H9 (cell line): Measurements from ENCODE around the gene DUS1L. TPM values are rescaled to one million over a fixed set of nuclear protein-coding genes. Genes with fewer than 3 reads are reported as not detected.

Experiments used
- DNase-seq: peaks from one replicate; pipeline ENCODE4 v3.0.0-alpha.2; 2017
- H2AFZ ChIP-seq: one replicate; pipeline ENCODE4 v1.6.1; 2013; ENCODE audit warnings: mild to moderate bottlenecking, low read length, control low read depth, moderate library complexity
- H2AK5ac ChIP-seq: 2 replicates; pipeline ENCODE4 v1.6.1; 2013; ENCODE audit warnings: low read length, control low read depth, mixed read lengths; ENCODE audit not compliant: insufficient read length
- H2BK120ac ChIP-seq: one replicate; pipeline ENCODE4 v1.6.1; 2013; ENCODE audit warnings: low read depth, mild to moderate bottlenecking, low read length, control low read depth, inconsistent platforms; ENCODE audit not compliant: poor library complexity, severe bottlenecking
- H2BK12ac ChIP-seq: 2 replicates; pipeline ENCODE4 v1.6.1; 2013; ENCODE audit warnings: low read length, control low read depth, mixed read lengths, low read depth; ENCODE audit not compliant: insufficient read length
- H2BK15ac ChIP-seq: 2 replicates; pipeline ENCODE4 v1.6.1; 2013; ENCODE audit warnings: low read depth, low read length, control low read depth
- H2BK20ac ChIP-seq: one replicate; pipeline ENCODE4 v1.6.1; 2013; ENCODE audit warnings: low read depth, mild to moderate bottlenecking, low read length, control low read depth, inconsistent platforms; ENCODE audit not compliant: poor library complexity, severe bottlenecking
- H2BK5ac ChIP-seq: 2 replicates; pipeline ENCODE4 v1.6.1; 2013; ENCODE audit warnings: low read length, control low read depth, mixed read lengths; ENCODE audit not compliant: insufficient read length
- H3K14ac ChIP-seq: 2 replicates; pipeline ENCODE4 v1.6.1; 2013; ENCODE audit warnings: low read length, control low read depth; ENCODE audit not compliant: insufficient read depth
- H3K18ac ChIP-seq: 2 replicates; pipeline ENCODE4 v1.6.1; 2013; ENCODE audit warnings: low read depth, mild to moderate bottlenecking, mixed read lengths, low read length, control low read depth; ENCODE audit not compliant: insufficient read length
- H3K23ac ChIP-seq: 2 replicates; pipeline ENCODE4 v1.6.1; 2013; ENCODE audit warnings: low read length, control low read depth, mixed read lengths, low read depth; ENCODE audit not compliant: insufficient read length
- H3K23me2 ChIP-seq: 2 replicates; pipeline ENCODE4 v1.6.1; 2013; ENCODE audit warnings: low read depth, mild to moderate bottlenecking, mixed read lengths, low read length, control low read depth; ENCODE audit not compliant: insufficient read length, poor library complexity, severe bottlenecking
- H3K27ac ChIP-seq: 2 replicates; pipeline ENCODE4 v1.5.1; 2013; ENCODE audit warnings: low read length, control low read depth, mixed read lengths, low read depth; ENCODE audit not compliant: insufficient read length
- H3K27me3 ChIP-seq: 2 replicates; pipeline ENCODE4 v1.6.1; 2013; ENCODE audit warnings: low read length, control low read depth, inconsistent platforms; ENCODE audit not compliant: insufficient read depth
- H3K4ac ChIP-seq: 2 replicates; pipeline ENCODE4 v1.6.1; 2013; ENCODE audit warnings: low read depth, mild to moderate bottlenecking, control low read depth, inconsistent platforms, low read length, moderate library complexity
- H3K4me1 ChIP-seq: 2 replicates; pipeline ENCODE4 v1.6.1; 2013; ENCODE audit warnings: low read length, control low read depth, inconsistent platforms; ENCODE audit not compliant: insufficient read depth
- H3K4me2 ChIP-seq: 2 replicates; pipeline ENCODE4 v1.6.1; 2013; ENCODE audit warnings: low read length, control low read depth, mixed read lengths; ENCODE audit not compliant: insufficient read length, insufficient read depth
- H3K56ac ChIP-seq: 2 replicates; pipeline ENCODE4 v1.6.1; 2013; ENCODE audit warnings: low read depth, mild to moderate bottlenecking, mixed read lengths, low read length, control low read depth; ENCODE audit not compliant: insufficient read length
- H3K79me1 ChIP-seq: 2 replicates; pipeline ENCODE4 v1.6.1; 2013; ENCODE audit warnings: low read depth, mild to moderate bottlenecking, moderate library complexity, low read length, control low read depth, inconsistent platforms; ENCODE audit not compliant: insufficient read depth, poor library complexity, severe bottlenecking
- H3K79me2 ChIP-seq: 2 replicates; pipeline ENCODE4 v1.6.1; 2013; ENCODE audit warnings: low read length, control low read depth, inconsistent platforms; ENCODE audit not compliant: insufficient read depth
- H3K9ac ChIP-seq: 2 replicates; pipeline ENCODE4 v1.6.1; 2013; ENCODE audit warnings: low read length, control low read depth, mixed read lengths; ENCODE audit not compliant: insufficient read length; ENCODE audit errors: extremely low read depth
- H3K9me3 ChIP-seq: one replicate; pipeline ENCODE4 v1.6.1; 2013; ENCODE audit warnings: low read depth, low read length, inconsistent platforms; ENCODE audit not compliant: control insufficient read depth
- H3T11ph ChIP-seq: one replicate; pipeline ENCODE4 v1.6.1; 2013; ENCODE audit warnings: mild to moderate bottlenecking, low read length, control low read depth, inconsistent platforms
- H4K20me1 ChIP-seq: one replicate; pipeline ENCODE4 v1.6.1; 2013; ENCODE audit not compliant: control insufficient read depth, insufficient read length, insufficient read depth
- H4K5ac ChIP-seq: 2 replicates; pipeline ENCODE4 v1.6.1; 2013; ENCODE audit warnings: low read depth, mild to moderate bottlenecking, mixed read lengths, low read length, control low read depth; ENCODE audit not compliant: insufficient read length
- H4K8ac ChIP-seq: replicated peaks from 2 replicates; pipeline ENCODE4 v1.6.1; 2013; ENCODE audit warnings: low read length, control low read depth, mixed read lengths, low read depth; ENCODE audit not compliant: insufficient read length
- H4K91ac ChIP-seq: 2 replicates; pipeline ENCODE4 v1.6.1; 2013; ENCODE audit warnings: low read depth, mild to moderate bottlenecking, moderate library complexity, mixed read lengths, low read length, control low read depth; ENCODE audit not compliant: insufficient read length
- H3K27ac Mint-ChIP-seq, 3 experiments: 2 replicates in 2 of 3; 3 replicates in 1 of 3; pipeline ENCODE4 v1.8.0; 2020 to 2021; ENCODE audit warnings: mixed read lengths in 3 of 3, mild to moderate bottlenecking in 1 of 3, moderate library complexity in 1 of 3
- H3K27me3 Mint-ChIP-seq: 2 replicates; pipeline ENCODE4 v1.8.0; 2021; ENCODE audit warnings: low read depth, mild to moderate bottlenecking, moderate library complexity, mixed read lengths
- H3K36me3 Mint-ChIP-seq, 3 experiments: 2 replicates in 2 of 3; 3 replicates in 1 of 3; pipeline ENCODE4 v1.8.0; 2020 to 2021; ENCODE audit warnings: low read depth in 3 of 3, mixed read lengths in 3 of 3; ENCODE audit not compliant: insufficient read depth in 1 of 3
- H3K4me1 Mint-ChIP-seq, 2 experiments: 2 replicates each; pipeline ENCODE4 v1.8.0; 2020; ENCODE audit warnings: mixed read lengths in 2 of 2
- H3K4me3 Mint-ChIP-seq, 2 experiments: 2 replicates in 1 of 2; 3 replicates in 1 of 2; pipeline ENCODE4 v1.8.0; 2020 to 2021; ENCODE audit warnings: mild to moderate bottlenecking in 2 of 2, mixed read lengths in 2 of 2, moderate library complexity in 1 of 2
- H3K9me3 Mint-ChIP-seq, 2 experiments: 2 replicates in 1 of 2; 3 replicates in 1 of 2; pipeline ENCODE4 v1.8.0; 2020; ENCODE audit warnings: mild to moderate bottlenecking in 2 of 2, mixed read lengths in 2 of 2, moderate library complexity in 1 of 2
- CTCF ChIP-seq: fragments of 200-600 bp; sonication (generic); conservative IDR thresholded peaks from 3 replicates; pipeline ENCODE4 v1.8.0; 2021; ENCODE audit warnings: antibody characterized with exemption, mild to moderate bottlenecking
- WGBS: extraction: QIAGEN DNeasy Blood & Tissue Kit; methylation state at CpG from one replicate; pipeline ENCODE4 v1.1.7; 2013; ENCODE audit warnings: missing lambda C conversion rate, low lambda C conversion rate, mixed read lengths; ENCODE audit not compliant: insufficient read length; ENCODE audit errors: extremely low coverage; 5-methylcytosine and 5-hydroxymethylcytosine counted together
- total RNA-seq: library from RNA; stranded (reverse); gene quantifications from 2 replicates; pipeline ENCODE4 v1.2.1, GENCODE V29; 2021

DUS1L gene
- total RNA-seq, 1 experiment from 2014 or later: 103 TPM

DNA sequence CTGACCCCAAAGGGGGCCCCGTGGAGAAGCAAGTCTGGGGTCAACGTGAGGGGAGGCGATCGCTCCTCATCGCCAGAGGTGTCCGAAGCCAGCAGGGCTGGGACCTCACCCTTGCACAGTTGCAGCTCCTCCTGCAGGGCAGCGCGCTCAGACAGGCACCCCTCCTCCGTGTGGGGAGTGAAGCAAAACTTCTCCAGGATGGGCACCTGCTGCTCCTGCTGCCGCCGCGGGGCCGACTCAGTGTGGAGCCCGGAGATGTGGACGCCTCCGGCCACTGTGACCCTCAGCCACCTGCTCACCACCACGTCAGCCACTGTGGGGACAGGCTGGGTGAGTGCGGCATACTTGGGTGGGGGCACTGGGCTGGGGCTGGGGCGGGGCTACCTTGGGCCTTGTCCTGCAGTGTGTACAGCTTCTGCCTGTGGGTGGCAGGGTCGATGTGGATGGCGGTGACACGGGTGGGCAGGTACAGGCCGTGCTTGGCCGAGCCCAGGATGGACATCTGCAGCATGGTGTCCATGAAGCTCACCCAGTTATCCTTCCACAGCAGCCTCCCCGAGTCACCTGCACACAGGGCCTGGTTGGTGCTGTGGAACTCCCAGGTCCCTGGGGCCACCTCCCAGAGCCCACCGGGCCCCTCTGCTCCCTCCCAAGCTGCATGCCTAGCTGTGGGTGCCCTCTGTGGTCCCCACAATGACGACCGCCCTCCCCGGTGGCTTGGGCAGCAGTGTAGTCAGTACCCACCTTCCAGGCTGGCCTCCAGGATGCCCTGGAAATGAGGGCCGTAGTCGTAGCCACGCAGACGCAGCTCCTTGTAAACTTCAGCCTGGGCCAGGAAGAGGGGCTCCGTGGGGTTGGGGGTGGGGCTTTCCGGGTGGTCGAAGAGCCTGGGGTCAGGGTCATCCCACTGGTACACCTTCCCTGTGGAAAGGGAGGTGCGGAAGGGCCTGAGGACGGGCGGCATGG is 21.6 kb upstream of the DUS1L start:
- H3K4me1 ChIP-seq: no peaks in the 10 kb centered on the region
- no peaks in the 10 kb centered on the region for H3K4me1 Mint-ChIP-seq
- no peak for TF ChIP-seq CTCF
- no peak overlapping the region for H2BK12ac ChIP-seq
- H3K23ac ChIP-seq: no peak overlapping the region
- no CpG with 5 or more reads among the region's 39 CpGs for WGBS
- H2BK120ac ChIP-seq: no peak overlapping the region
- no peak overlapping the region for H3K9ac ChIP-seq
- H2AFZ ChIP-seq: no peak overlapping the region
- no peak overlapping the region for H3K4me2 ChIP-seq
- H3K27me3 ChIP-seq: no peaks in the 10 kb centered on the region
- H3K18ac ChIP-seq: no peak overlapping the region
- no peak overlapping the region for H3K4me3 Mint-ChIP-seq
- H3K4ac ChIP-seq: no peak overlapping the region
- no peak overlapping the region for H4K8ac ChIP-seq
- peaks cover 24 to 83% (median 64%) of the 10 kb centered on the region in 3 experiments; a peak in 6 of 7 replicates for H3K36me3 Mint-ChIP-seq
- H3T11ph ChIP-seq: no peak overlapping the region
- H2BK5ac ChIP-seq: no peak overlapping the region
- H3K9me3 ChIP-seq: no peaks in the 10 kb centered on the region
- H2BK20ac ChIP-seq: no peak overlapping the region
- no peak overlapping the region for H3K27ac Mint-ChIP-seq
- no peak for DNase-seq
- H3K27ac ChIP-seq: no peak overlapping the region
- no peak overlapping the region for H2AK5ac ChIP-seq
- no peaks in the 10 kb centered on the region for H3K79me2 ChIP-seq
- no peaks in the 10 kb centered on the region for H3K9me3 Mint-ChIP-seq
- no peaks in the 10 kb centered on the region for H3K27me3 Mint-ChIP-seq
- H4K20me1 ChIP-seq: no peaks in the 10 kb centered on the region
- no peak overlapping the region for H4K5ac ChIP-seq
- H3K56ac ChIP-seq: no peak overlapping the region
- H3K79me1 ChIP-seq: peaks cover 3% of the 10 kb centered on the region
- no peak overlapping the region for H4K91ac ChIP-seq
- H3K23me2 ChIP-seq: no peaks in the 10 kb centered on the region
- H2BK15ac ChIP-seq: no peak overlapping the region
- H3K14ac ChIP-seq: no peak overlapping the region
